ENCODE results near the gene CDC42BPA. TPM values are rescaled to one million over a fixed set of nuclear protein-coding genes. Genes with fewer than 3 reads are reported as not detected.
"Not testable (repeated sequence)": the region's sequence is repeated elsewhere in the genome, so short reads cannot be mapped to it uniquely, and the experiment has no call there.

CDC42BPA gene
- total RNA-seq, 1 experiment from 2014 or later: 25.2 TPM

DNA sequence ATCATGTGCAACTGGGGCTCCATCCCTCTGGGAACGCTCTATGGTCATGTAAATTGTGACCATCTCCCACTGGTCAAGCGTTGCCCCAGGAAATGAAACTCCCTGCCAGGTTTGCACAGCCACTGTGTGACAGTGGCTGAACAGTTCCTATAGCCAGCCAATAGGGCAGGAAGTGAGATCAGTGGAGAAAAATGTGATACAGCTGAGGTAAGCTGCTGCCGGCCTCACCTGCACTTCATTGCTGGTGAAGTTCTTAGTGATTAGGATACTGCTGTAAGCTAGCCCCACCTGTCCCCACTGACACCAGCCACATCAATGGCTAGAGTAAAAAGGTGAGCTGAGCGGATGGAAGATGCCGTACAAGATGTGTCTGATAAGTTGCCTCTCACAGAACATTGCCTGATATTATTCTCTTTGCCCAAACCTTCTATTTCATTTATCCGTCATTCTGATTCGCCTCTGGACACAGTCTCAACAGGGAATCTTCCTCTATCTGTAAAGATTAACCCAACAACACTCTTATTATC lies 38.4 kb upstream of the CDC42BPA start (continued):
- TF ChIP-seq HMGA2 (CRISPR knock-in tag; IDR thresholded peaks at IDR 0.05) (no peak), NR3C1 (CRISPR knock-in tag; conservative IDR thresholded peaks at IDR 0.05; ENCODE audit: low read depth) (no peak), NR1H2 (CRISPR knock-in tag; IDR thresholded peaks at IDR 0.05) (no peak), RELA (CRISPR knock-in tag; IDR thresholded peaks at IDR 0.05; ENCODE audit: borderline replicate concordance) (no peak), ZNF263 (CRISPR knock-in tag; IDR thresholded peaks at IDR 0.05; ENCODE audit: low read depth) (no peak), NFE2L1 (CRISPR knock-in tag; IDR thresholded peaks at IDR 0.05) (no peak)
- TF ChIP-seq, protein P1, sequence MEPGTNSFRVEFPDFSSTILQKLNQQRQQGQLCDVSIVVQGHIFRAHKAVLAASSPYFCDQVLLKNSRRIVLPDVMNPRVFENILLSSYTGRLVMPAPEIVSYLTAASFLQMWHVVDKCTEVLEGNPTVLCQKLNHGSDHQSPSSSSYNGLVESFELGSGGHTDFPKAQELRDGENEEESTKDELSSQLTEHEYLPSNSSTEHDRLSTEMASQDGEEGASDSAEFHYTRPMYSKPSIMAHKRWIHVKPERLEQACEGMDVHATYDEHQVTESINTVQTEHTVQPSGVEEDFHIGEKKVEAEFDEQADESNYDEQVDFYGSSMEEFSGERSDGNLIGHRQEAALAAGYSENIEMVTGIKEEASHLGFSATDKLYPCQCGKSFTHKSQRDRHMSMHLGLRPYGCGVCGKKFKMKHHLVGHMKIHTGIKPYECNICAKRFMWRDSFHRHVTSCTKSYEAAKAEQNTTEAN (CRISPR knock-in tag; IDR thresholded peaks at IDR 0.05): 0 out of 2 replicates have a peak, but pooled peaks have one; percentile 16
- TF ChIP-seq, protein P2, sequence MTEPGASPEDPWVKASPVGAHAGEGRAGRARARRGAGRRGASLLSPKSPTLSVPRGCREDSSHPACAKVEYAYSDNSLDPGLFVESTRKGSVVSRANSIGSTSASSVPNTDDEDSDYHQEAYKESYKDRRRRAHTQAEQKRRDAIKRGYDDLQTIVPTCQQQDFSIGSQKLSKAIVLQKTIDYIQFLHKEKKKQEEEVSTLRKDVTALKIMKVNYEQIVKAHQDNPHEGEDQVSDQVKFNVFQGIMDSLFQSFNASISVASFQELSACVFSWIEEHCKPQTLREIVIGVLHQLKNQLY (CRISPR knock-in tag; IDR thresholded peaks at IDR 0.05): no peak

DNA sequence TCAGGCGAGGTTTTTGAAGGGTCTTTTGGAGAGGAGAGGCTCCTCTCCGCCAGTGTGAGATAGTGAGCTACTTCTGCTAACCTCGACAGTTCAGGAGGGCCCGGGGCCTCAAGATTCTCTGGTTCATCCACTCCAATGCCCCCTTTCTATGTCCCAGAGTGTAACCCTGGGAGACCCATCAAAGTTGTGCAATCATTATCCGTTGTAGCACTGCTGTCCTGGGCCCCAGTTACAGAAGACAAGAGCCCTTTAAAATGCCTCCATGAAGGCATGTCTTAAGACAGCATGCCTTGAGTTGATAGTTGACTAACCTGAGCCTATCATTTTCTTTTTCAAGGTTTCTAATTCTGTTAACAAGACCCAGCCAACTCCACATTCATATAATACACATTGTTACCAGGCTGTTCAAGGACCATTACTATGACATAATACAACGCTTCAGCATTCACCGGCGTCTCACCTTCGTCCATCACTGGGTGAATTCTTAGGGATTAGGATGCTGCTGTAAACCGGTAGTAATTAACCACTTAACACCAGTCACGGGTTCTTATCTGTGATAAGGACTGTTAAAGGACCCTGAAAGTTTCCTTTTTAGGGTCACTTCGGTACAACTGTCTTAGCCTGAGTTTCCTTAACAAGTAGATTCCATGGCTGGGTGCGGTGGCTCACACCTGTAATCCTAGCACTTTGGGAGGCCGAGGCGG lies 37.4 kb upstream of the CDC42BPA start:
- TF ChIP-seq, protein P3, sequence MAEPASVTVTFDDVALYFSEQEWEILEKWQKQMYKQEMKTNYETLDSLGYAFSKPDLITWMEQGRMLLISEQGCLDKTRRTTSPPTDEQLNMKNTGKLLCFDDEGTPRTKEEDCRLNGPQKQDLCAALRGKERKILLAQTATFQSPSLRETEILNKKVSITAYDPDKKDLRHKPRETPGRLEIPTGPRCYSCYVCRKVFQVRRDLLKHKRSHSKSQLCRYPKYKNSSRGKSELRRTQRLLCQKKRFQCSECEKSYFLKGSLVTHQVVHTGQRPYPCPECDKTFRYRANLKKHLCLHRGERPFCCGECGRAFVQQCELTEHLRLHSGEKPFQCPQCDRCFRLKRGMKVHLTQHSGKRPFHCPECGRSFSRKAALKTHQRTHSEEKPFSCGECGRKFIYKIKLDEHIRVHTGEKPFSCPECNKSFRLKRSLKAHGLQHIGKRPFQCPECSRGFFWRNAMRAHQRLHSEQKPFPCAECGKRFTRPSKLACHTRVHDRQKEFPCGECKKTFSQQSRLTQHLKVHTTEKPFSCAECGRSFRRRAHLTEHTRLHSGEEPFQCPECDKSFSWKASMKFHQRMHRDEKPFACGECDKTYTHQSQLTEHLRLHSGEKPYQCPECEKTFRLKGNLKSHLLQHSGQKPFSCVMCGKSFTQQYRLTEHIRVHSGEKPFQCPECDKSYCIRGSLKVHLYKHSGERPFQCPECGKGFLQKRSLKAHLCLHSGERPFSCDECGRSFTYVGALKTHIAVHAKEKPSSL (CRISPR knock-in tag; conservative IDR thresholded peaks at IDR 0.05): no peak
- TF ChIP-seq IRF2 (CRISPR knock-in tag; IDR thresholded peaks at IDR 0.05; ENCODE audit: borderline replicate concordance, low read depth): no peak
- TF ChIP-seq NR2C2 (CRISPR knock-in tag; IDR thresholded peaks at IDR 0.05): no peak
- POLR2A ChIA-PET: no interaction called here
- Mint-ChIP-seq H3K27me3 (ENCODE audit: low read depth) (peaks cover 6% of the 10 kb centered on the region), H3K27ac (peak overlapping the region; percentile 64; the same call in 1 of the 2 replicates), H3K4me3 (no peak overlapping the region), H3K9me3 (no peaks in the 10 kb centered on the region), H3K36me3 (no peaks in the 10 kb centered on the region), H3K4me1 (peaks cover 49% of the 10 kb centered on the region)
- ATAC-seq (no peak), DNase-seq (ENCODE audit: low spot score) (no peak)
- CTCF ChIA-PET: interaction anchor here (1.8 kb wide), 1 partner anchor 14 kb away, joined by 5 read pairs; no protein-coding TSS in a partner anchor

DNA sequence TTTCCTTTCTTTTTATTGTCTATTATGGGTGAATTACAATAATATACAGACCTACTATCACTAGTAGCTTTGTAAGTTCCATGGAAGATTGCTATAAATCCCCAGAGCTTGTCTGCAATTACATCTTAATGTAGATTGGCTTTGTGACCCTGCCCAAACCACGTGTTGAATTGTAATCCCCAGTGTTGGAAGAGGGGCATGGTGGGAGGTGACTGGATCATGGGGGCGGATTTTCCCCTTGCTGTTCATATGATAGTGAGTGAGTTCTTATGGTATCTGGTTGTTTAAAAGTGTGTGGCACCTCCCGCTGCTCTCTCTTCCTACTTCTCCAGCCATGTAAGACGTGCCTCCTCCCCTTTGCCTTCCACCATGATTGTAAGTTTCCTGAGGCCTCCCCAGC lies 34.9 kb upstream of the CDC42BPA start:
- Mint-ChIP-seq H3K27ac (no peak overlapping the region), H3K27me3 (ENCODE audit: low read depth) (peaks cover 6% of the 10 kb centered on the region), H3K9me3 (no peaks in the 10 kb centered on the region), H3K4me1 (peaks cover 49% of the 10 kb centered on the region), H3K4me3 (no peak overlapping the region), H3K36me3 (no peaks in the 10 kb centered on the region)
- POLR2A ChIA-PET: no interaction called here
- no peak for ATAC-seq
- no peak for DNase-seq (ENCODE audit: low spot score)
- TF ChIP-seq MYBL2 (CRISPR knock-in tag; IDR thresholded peaks at IDR 0.05) (no peak), FOXK1 (CRISPR knock-in tag; IDR thresholded peaks at IDR 0.05) (no peak)
- TF ChIP-seq, protein P4, sequence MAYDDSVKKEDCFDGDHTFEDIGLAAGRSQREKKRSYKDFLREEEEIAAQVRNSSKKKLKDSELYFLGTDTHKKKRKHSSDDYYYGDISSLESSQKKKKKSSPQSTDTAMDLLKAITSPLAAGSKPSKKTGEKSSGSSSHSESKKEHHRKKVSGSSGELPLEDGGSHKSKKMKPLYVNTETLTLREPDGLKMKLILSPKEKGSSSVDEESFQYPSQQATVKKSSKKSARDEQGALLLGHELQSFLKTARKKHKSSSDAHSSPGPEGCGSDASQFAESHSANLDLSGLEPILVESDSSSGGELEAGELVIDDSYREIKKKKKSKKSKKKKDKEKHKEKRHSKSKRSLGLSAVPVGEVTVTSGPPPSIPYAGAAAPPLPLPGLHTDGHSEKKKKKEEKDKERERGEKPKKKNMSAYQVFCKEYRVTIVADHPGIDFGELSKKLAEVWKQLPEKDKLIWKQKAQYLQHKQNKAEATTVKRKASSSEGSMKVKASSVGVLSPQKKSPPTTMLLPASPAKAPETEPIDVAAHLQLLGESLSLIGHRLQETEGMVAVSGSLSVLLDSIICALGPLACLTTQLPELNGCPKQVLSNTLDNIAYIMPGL (CRISPR knock-in tag; IDR thresholded peaks at IDR 0.05): no peak
- CTCF ChIA-PET: no interaction called here

DNA sequence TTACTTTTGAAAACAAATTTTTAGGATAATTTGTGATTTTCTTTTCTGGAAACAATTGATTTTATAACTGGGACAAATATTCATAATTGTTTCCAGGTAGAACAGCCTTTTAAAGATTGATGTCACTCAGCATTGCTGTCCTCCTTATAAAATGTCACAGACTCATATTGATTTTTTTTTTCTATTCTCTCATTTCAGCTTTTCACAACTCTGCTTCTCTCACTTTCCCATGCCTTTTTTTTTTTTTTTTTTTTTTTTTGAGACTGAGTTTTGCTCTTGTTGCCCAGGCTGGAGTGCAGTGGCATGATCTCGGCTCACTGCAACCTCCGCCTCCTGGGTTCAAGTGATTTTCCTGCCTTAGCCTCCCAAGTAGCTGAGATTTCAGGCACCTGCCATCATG lies 33.9 kb upstream of the CDC42BPA start:
- H3K27ac Mint-ChIP-seq; DNase-seq (ENCODE audit: low spot score); H3K27me3 Mint-ChIP-seq (ENCODE audit: low read depth); CTCF ChIA-PET; H3K4me3 Mint-ChIP-seq; ATAC-seq; H3K9me3 Mint-ChIP-seq; H3K36me3 Mint-ChIP-seq: not testable (repeated sequence)
- H3K4me1 Mint-ChIP-seq: peaks cover 42% of the 10 kb centered on the region
- POLR2A ChIA-PET: interaction anchor here (0.6 kb wide), 2 partner anchors 17 to 30 kb away, joined by 4 to 5 read pairs; no protein-coding TSS in a partner anchor
